WTC11 (cell line): ENCODE results near the gene AKAP8.

Source experiments
- CTCF ChIP-seq: fragments of 200-600 bp; IDR thresholded peaks from 2 replicates; pipeline ENCODE4 v1.8.0; 2022; ENCODE audit warnings: antibody characterized with exemption
- NR2C2 ChIP-seq: sonication (generic); formaldehyde crosslinking; IDR thresholded peaks from 2 replicates; pipeline ENCODE4 v1.8.0; 2022; ENCODE audit warnings: mild to moderate bottlenecking, missing genetic modification reagents
- PREB ChIP-seq: sonication (generic); formaldehyde crosslinking; IDR thresholded peaks from 2 replicates; pipeline ENCODE4 v1.8.1; 2022; ENCODE audit warnings: mild to moderate bottlenecking, missing genetic modification reagents, moderate library complexity, borderline replicate concordance

- TF ChIP-seq CTCF, result no peak
- no peak for TF ChIP-seq PREB
- TF ChIP-seq NR2C2, result no peak
These were observed 12.1 kb downstream of the AKAP8 start for GRCh38 chr19:15367439-15367838.
